ENCODE data around the gene A2M. TPM values are rescaled to one million over a fixed set of nuclear protein-coding genes. Genes with fewer than 3 reads are reported as not detected.

Gene A2M
- total RNA-seq, 1 donor from 2014 or later: 4.2 TPM

DNA sequence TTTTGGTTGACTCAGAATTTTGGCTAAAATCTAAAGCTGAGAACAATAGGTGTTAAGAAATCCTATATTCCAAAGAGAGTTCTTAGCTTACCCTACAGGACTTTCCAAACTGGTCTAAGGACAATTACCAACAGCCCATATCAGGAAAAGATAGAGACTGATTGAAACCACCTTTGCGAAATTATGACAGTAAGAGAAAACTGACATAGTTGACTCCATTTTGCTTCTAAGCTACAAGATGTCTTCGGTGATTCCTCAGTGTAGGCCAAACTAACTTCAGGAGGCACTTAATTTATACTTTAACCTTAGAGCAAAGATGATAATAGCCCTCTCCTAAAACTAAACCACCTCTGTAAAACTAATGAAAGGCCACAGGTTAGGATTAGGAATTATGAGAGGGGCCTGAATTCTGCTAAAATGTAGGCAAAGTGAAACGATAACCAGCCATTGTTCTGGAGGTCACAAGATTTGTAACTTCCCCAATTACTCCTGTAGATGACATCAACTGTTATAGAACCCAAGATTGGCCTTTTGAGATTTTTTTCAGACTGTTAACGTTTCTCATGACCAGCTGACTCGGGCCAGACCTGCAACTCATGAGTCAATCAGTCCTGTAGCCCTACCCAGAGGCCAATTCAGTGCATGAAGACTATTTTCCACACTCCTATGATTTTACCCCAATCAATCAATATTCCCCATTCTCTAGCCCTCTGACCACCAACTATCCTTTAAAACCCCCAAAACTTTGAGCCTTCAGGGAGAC, 83.3 kb downstream of the A2M start:
- no peak overlapping the region for H3K4me3 Mint-ChIP-seq (ENCODE audit: unreplicated experiment)
- no peak for FAIRE-seq
- no peak overlapping the region for H3K27ac ChIP-seq (ENCODE audit: low read depth, low read length)

DNA sequence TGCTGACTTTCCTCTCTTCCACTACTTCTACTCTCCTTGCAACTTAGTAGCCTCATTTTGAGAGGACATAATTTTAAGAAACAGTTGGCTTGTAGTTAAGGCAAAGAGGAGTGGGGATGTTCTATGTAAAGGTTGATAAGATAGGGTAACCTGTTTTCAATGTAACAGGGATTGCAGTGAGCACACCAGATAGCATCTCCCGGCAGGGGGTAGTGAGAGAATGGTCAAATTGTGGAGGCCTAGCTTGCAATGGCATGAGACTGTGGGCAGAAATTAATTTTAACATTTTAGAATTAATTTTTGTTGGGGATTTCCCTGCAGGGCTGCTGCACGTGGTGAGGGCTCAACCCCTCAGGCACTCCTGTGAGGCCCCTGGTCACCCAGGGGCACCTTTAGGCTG, 84.9 kb downstream of the A2M start:
- Histone ChIP-seq H3K4me2 (ENCODE audit: low read length) (no peak overlapping the region), H3K27me3 (ENCODE audit: insufficient read depth, low read length) (no peaks in the 10 kb centered on the region), H3K36me3 (ENCODE audit: insufficient read depth, low read length) (no peaks in the 10 kb centered on the region), H3K4me1 (ENCODE audit: insufficient read depth, low read length) (no peaks in the 10 kb centered on the region), H3K27ac (ENCODE audit: low read depth, low read length) (no peak overlapping the region), H4K20me1 (ENCODE audit: insufficient read depth, low read length) (no peaks in the 10 kb centered on the region), H3K79me2 (ENCODE audit: insufficient read depth, low read length) (no peaks in the 10 kb centered on the region), H2AFZ (ENCODE audit: low read depth, low read length) (no peak overlapping the region), H3K9me3 (ENCODE audit: insufficient read depth, low read depth, low read length) (no peaks in the 10 kb centered on the region), H3K9ac (ENCODE audit: low read length) (no peak overlapping the region), H3K4me3 (ENCODE audit: insufficient read depth, low read depth, low read length) (no peak overlapping the region)
- Mint-ChIP-seq H3K4me3 (ENCODE audit: unreplicated experiment) (no peak overlapping the region), H3K4me1 (ENCODE audit: low read depth, unreplicated experiment) (no peaks in the 10 kb centered on the region), H3K27me3 (ENCODE audit: low read depth, unreplicated experiment) (no peaks in the 10 kb centered on the region), H3K36me3 (ENCODE audit: low read depth, unreplicated experiment) (no peaks in the 10 kb centered on the region), H3K27ac (ENCODE audit: unreplicated experiment) (no peak overlapping the region), H3K9me3 (ENCODE audit: unreplicated experiment) (no peaks in the 10 kb centered on the region)
- FAIRE-seq (no peak), DNase-seq (ENCODE audit: low read depth) (no peak)
- TF ChIP-seq, protein P1, sequence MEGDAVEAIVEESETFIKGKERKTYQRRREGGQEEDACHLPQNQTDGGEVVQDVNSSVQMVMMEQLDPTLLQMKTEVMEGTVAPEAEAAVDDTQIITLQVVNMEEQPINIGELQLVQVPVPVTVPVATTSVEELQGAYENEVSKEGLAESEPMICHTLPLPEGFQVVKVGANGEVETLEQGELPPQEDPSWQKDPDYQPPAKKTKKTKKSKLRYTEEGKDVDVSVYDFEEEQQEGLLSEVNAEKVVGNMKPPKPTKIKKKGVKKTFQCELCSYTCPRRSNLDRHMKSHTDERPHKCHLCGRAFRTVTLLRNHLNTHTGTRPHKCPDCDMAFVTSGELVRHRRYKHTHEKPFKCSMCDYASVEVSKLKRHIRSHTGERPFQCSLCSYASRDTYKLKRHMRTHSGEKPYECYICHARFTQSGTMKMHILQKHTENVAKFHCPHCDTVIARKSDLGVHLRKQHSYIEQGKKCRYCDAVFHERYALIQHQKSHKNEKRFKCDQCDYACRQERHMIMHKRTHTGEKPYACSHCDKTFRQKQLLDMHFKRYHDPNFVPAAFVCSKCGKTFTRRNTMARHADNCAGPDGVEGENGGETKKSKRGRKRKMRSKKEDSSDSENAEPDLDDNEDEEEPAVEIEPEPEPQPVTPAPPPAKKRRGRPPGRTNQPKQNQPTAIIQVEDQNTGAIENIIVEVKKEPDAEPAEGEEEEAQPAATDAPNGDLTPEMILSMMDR (IDR thresholded peaks at IDR 0.05; ENCODE audit: insufficient read depth, low read depth, low read length): no peak
- TF ChIP-seq EZH2 (IDR thresholded peaks at IDR 0.05; ENCODE audit: insufficient read depth, low read length): no peak

More for the DNA sequence above, 83.3 kb downstream of the A2M start:
- Mint-ChIP-seq H3K27ac (ENCODE audit: unreplicated experiment) (no peak overlapping the region), H3K4me1 (ENCODE audit: low read depth, unreplicated experiment) (no peaks in the 10 kb centered on the region), H3K9me3 (ENCODE audit: unreplicated experiment) (no peaks in the 10 kb centered on the region), H3K36me3 (ENCODE audit: low read depth, unreplicated experiment) (no peaks in the 10 kb centered on the region), H3K27me3 (ENCODE audit: low read depth, unreplicated experiment) (no peaks in the 10 kb centered on the region)
- Histone ChIP-seq H3K4me3 (ENCODE audit: insufficient read depth, low read depth, low read length) (no peak overlapping the region), H2AFZ (ENCODE audit: low read depth, low read length) (no peak overlapping the region), H3K79me2 (ENCODE audit: insufficient read depth, low read length) (no peaks in the 10 kb centered on the region), H3K27me3 (ENCODE audit: insufficient read depth, low read length) (no peaks in the 10 kb centered on the region), H3K4me2 (ENCODE audit: low read length) (no peak overlapping the region), H3K9me3 (ENCODE audit: insufficient read depth, low read depth, low read length) (no peaks in the 10 kb centered on the region), H3K4me1 (ENCODE audit: insufficient read depth, low read length) (no peaks in the 10 kb centered on the region), H3K9ac (ENCODE audit: low read length) (no peak overlapping the region), H4K20me1 (ENCODE audit: insufficient read depth, low read length) (no peaks in the 10 kb centered on the region), H3K36me3 (ENCODE audit: insufficient read depth, low read length) (no peaks in the 10 kb centered on the region)
- DNase-seq (ENCODE audit: low read depth): no peak
- TF ChIP-seq, protein P1 (IDR thresholded peaks at IDR 0.05; ENCODE audit: insufficient read depth, low read depth, low read length): no peak
- no peak for TF ChIP-seq EZH2 (IDR thresholded peaks at IDR 0.05; ENCODE audit: insufficient read depth, low read length)
